Prostate gland (tissue), 2 donors: ENCODE results near the gene PLEKHM1. TPM values are rescaled to one million over a fixed set of nuclear protein-coding genes. Genes with fewer than 3 reads are reported as not detected.

ENCODE experiments used
- DNase-seq: peaks from one replicate; pipeline ENCODE4 v3.0.0-alpha.2; 2019; ENCODE audit warnings: low spot score
- H3K27ac ChIP-seq, 2 donors: fragments of 200-600 bp; sonication (generic); 2 replicates each; pipeline ENCODE4 v1.5.1; 2017 to 2019
- H3K27me3 ChIP-seq: fragments of 200-600 bp; sonication (generic); replicated peaks from 2 replicates; pipeline ENCODE4 v1.5.1; 2019; ENCODE audit not compliant: insufficient read depth
- H3K36me3 ChIP-seq, 2 donors: fragments of 200-600 bp; sonication (generic); 1 replicate in 1 of 2; 2 replicates in 1 of 2; pipeline versions ENCODE4 v1.5.1 to v1.8.1; 2017 to 2019
- H3K4me1 ChIP-seq: fragments of 200-600 bp; sonication (generic); replicated peaks from 2 replicates; pipeline ENCODE4 v1.5.1; 2019
- H3K4me3 ChIP-seq, 2 donors: fragments of 200-600 bp; sonication (generic); 2 replicates each; pipeline ENCODE4 v1.5.1; 2017 to 2019
- H3K9me3 ChIP-seq: fragments of 200-600 bp; sonication (generic); 2 replicates; pipeline ENCODE4 v1.5.1; 2017
- CTCF ChIP-seq, 4 experiments: fragments of 200-600 bp in 2 of 4; fragments of 450-650 bp in 2 of 4; sonication (generic) in 2 of 4; IDR thresholded peaks; 1 replicate in 3 of 4; 2 replicates in 1 of 4; pipeline ENCODE4 v1.5.1; 2016 to 2019; ENCODE audit warnings: antibody characterized with exemption in 4 of 4, mild to moderate bottlenecking in 2 of 4, moderate library complexity in 2 of 4
- POLR2A ChIP-seq: fragments of 450-650 bp; IDR thresholded peaks from one replicate; pipeline ENCODE4 v1.6.1; 2016; ENCODE audit warnings: antibody characterized with exemption, mild to moderate bottlenecking
- POLR2AphosphoS5 ChIP-seq: sonication (generic); formaldehyde crosslinking; IDR thresholded peaks from one replicate; pipeline ENCODE4 v1.6.1; 2017; ENCODE audit warnings: antibody characterized with exemption
- WGBS: methylation state at CpG from one replicate; pipeline ENCODE4 v1.1.5; 2018; 5-methylcytosine and 5-hydroxymethylcytosine counted together
- intact Hi-C: fragments of 100-400 bp; cut with DNase I; formaldehyde crosslinking; loops from one replicate; pipeline ENCODE4 v1.14.2; 2022
- total RNA-seq, 2 donors: library from RNA; depleted of rRNA; stranded (reverse); fragments of >200 nt; gene quantifications; one replicate each; pipeline ENCODE4 v1.1.0, GENCODE V29; 2016

PLEKHM1 gene
- total RNA-seq, 2 donors from 2014 or later: 33.2 to 39.8 TPM

- no peak overlapping the region for H3K4me3 ChIP-seq
- H3K4me1 ChIP-seq: no peaks in the 10 kb centered on the region
- H3K36me3 ChIP-seq: peaks cover 0 to 5% of the 10 kb centered on the region in 2 donors
- H3K27me3 ChIP-seq: no peaks in the 10 kb centered on the region
- H3K9me3 ChIP-seq: no peaks in the 10 kb centered on the region
- no peak overlapping the region for H3K27ac ChIP-seq
- no peak for TF ChIP-seq POLR2A
- TF ChIP-seq POLR2AphosphoS5: no peak
- intact Hi-C loops: no loop called here
- DNase-seq: no peak
- WGBS: 35% methylated on average over 42 of the region's 48 CpGs
Observed at GRCh38 chr17:45405250-45406086, 85.1 kb downstream of the PLEKHM1 start.

DNA sequence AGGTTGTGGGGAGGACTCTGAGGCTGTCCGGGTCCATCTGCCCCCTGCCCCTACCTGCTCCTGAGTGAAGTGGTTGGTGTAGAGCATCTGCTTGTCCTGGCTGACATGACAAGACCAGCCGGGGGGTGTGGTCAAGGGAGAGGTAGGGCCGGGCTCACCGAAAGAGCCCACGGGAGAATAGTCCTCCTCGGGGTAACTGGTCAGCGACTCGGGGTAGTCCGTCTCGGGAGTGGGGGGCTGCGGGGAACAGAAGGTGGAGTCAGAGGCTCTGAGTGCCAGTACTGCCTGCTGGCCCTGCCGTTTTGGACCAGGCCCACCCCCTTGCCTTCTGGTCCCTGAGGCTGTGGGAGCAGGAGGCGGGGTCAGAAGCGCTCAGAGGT is 85.7 kb downstream of the PLEKHM1 start:
- Histone ChIP-seq H3K27ac (no peak overlapping the region), H3K9me3 (no peaks in the 10 kb centered on the region), H3K27me3 (no peaks in the 10 kb centered on the region), H3K4me3 (no peak overlapping the region), H3K4me1 (no peaks in the 10 kb centered on the region), H3K36me3 (peaks cover 0 to 5% of the 10 kb centered on the region in 2 donors)
- 71% methylated on average over 14 of the region's 14 CpGs for WGBS
- no peak for DNase-seq
- no peak for TF ChIP-seq POLR2AphosphoS5
- TF ChIP-seq POLR2A: no peak
- TF ChIP-seq CTCF (IDR thresholded peaks at IDR 0.05): no peak
- intact Hi-C loops: no loop called here

- WGBS: 97% methylated on average over 10 of the region's 10 CpGs
- Histone ChIP-seq H3K4me3 (no peak overlapping the region), H3K4me1 (no peaks in the 10 kb centered on the region), H3K27me3 (no peaks in the 10 kb centered on the region), H3K36me3 (peaks cover 0 to 5% of the 10 kb centered on the region in 2 donors), H3K9me3 (no peaks in the 10 kb centered on the region), H3K27ac (no peak overlapping the region)
- no peak for DNase-seq
- intact Hi-C loops: no loop called here
- TF ChIP-seq POLR2AphosphoS5: no peak
- no peak for TF ChIP-seq POLR2A
- TF ChIP-seq CTCF (IDR thresholded peaks at IDR 0.05): no peak
Observed at GRCh38 chr17:45403906-45404490, 86.5 kb downstream of the PLEKHM1 start.

DNA sequence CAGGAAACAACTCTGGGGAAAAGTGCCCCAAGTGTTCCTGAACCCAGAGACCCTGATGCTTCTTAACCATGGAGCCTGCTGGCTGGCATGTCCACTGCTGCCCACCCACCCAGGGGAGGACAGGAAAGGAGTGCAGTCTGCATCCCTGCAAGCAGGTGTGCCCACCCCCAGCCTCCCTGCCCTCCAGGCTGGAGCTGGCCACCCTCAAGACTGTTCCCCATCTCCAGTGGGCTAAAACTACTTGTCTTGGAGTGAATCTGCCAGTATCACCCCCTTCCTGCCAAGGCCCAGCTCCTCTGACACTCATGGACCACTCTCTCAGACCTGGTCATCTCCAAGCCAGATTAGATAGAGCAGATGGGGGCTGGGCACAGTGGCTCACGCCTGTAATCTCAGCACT is 87.6 kb downstream of the PLEKHM1 start:
- no peak for DNase-seq
- Histone ChIP-seq H3K4me1 (no peaks in the 10 kb centered on the region), H3K27ac (no peak overlapping the region), H3K9me3 (no peaks in the 10 kb centered on the region), H3K27me3 (no peaks in the 10 kb centered on the region), H3K4me3 (no peak overlapping the region), H3K36me3 (peaks cover 0 to 5% of the 10 kb centered on the region in 2 donors)
- 92% methylated on average over 1 of the region's 1 CpG for WGBS
- TF ChIP-seq POLR2AphosphoS5: no peak
- no peak for TF ChIP-seq POLR2A
- TF ChIP-seq CTCF (IDR thresholded peaks at IDR 0.05): no peak
- intact Hi-C loops: no loop called here

GRCh38 chr17:45398800-45399199 is 91.7 kb downstream of the PLEKHM1 start:
- H3K4me3 ChIP-seq: no peak overlapping the region
- H3K4me1 ChIP-seq: no peaks in the 10 kb centered on the region
- WGBS: 72% methylated on average over 5 of the region's 5 CpGs
- H3K27ac ChIP-seq: no peak overlapping the region
- no peak for DNase-seq
- no peaks in the 10 kb centered on the region for H3K27me3 ChIP-seq
- TF ChIP-seq POLR2A (no peak), POLR2AphosphoS5 (no peak), CTCF (IDR thresholded peaks at IDR 0.05) (no peak)
- no peaks in the 10 kb centered on the region for H3K36me3 ChIP-seq
- intact Hi-C loops: no loop called here
- H3K9me3 ChIP-seq: no peaks in the 10 kb centered on the region
